ENCODE data around the gene MARK4.
"Not testable (repeated sequence)": the region's sequence is repeated elsewhere in the genome, so short reads cannot be mapped to it uniquely, and the experiment has no call there.

Gene MARK4

GRCh38 chr19:45244133-45244794, 6.8 kb upstream of the MARK4 start:
- no peak for DNase-seq

- no peak for DNase-seq
Measured at GRCh38 chr19:45245334-45245787, 5.7 kb upstream of the MARK4 start, which contains the start of gene EXOC3L2. TSS of gene EXOC3L2 (minus strand) at chr19:45245407. CDS start at chr19:45239045, 6,362 bp downstream.

- no peak for DNase-seq
Measured at GRCh38 chr19:45245826-45246225, 5.2 kb upstream of the MARK4 start.

- no peak for DNase-seq
Measured at GRCh38 chr19:45247136-45247535, 3.9 kb upstream of the MARK4 start.

- DNase-seq = no peak
Measured at GRCh38 chr19:45249261-45250033, 1.6 kb upstream of the MARK4 start.

- no peak for DNase-seq
Measured at GRCh38 chr19:45250216-45250831, 747 bp upstream of the MARK4 start.

GRCh38 chr19:45251452-45252354, 632 bp downstream of the MARK4 start:
- DNase-seq = peak; percentile 7

- DNase-seq = no peak
Measured at GRCh38 chr19:45253396-45254027, 2.4 kb downstream of the MARK4 start.

GRCh38 chr19:45254044-45254531, 3.0 kb downstream of the MARK4 start:
- DNase-seq = peak; percentile 15

GRCh38 chr19:45255611-45256157, 4.6 kb downstream of the MARK4 start:
- no peak for DNase-seq

- no peak for DNase-seq
Measured at GRCh38 chr19:45256836-45257235, 5.8 kb downstream of the MARK4 start.

GRCh38 chr19:45258862-45259261, 7.8 kb downstream of the MARK4 start:
- DNase-seq = no peak

- DNase-seq = no peak
Measured at GRCh38 chr19:45262570-45262969, 11.5 kb downstream of the MARK4 start.

GRCh38 chr19:45263013-45263412, 11.9 kb downstream of the MARK4 start:
- no peak for DNase-seq

GRCh38 chr19:45264781-45265317, 13.8 kb downstream of the MARK4 start:
- DNase-seq = no peak

- no peak for DNase-seq
Measured at GRCh38 chr19:45265375-45265774, 14.3 kb downstream of the MARK4 start.

GRCh38 chr19:45267296-45267695, 16.2 kb downstream of the MARK4 start:
- DNase-seq = no peak

GRCh38 chr19:45269939-45270338, 18.9 kb downstream of the MARK4 start:
- not testable (repeated sequence) for DNase-seq

- no peak for DNase-seq
Measured at GRCh38 chr19:45271098-45271734, 20.1 kb downstream of the MARK4 start.

- no peak for DNase-seq
Measured at GRCh38 chr19:45271735-45272108, 20.7 kb downstream of the MARK4 start.

GRCh38 chr19:45273521-45273855, 22.4 kb downstream of the MARK4 start:
- no peak for DNase-seq
